CD4-positive, alpha-beta T cell (primary cell): ENCODE data around the gene ZNF521. TPM values are rescaled to one million over a fixed set of nuclear protein-coding genes. Genes with fewer than 3 reads are reported as not detected.

Experiments
- ATAC-seq: fragments of 200-7000 bp; cut with Tn5 transposase; one replicate; pipeline ENCODE4 v1.10.0; 2022; ENCODE audit warnings: mild to moderate bottlenecking; ENCODE audit not compliant: poor library complexity
- CTCF ChIA-PET: fragments of 350-600 bp; sonication (Branson Sonifier 250); formaldehyde crosslinking; loops from one replicate; lab custom pipeline; 2021; ENCODE audit warnings: antibody characterized with exemption, inconsistent platforms; lab: Charles Lee
- POLR2A ChIA-PET: fragments of 350-600 bp; sonication (Branson Sonifier 250); formaldehyde crosslinking; loops from one replicate; lab custom pipeline; 2021; ENCODE audit warnings: antibody characterized with exemption, inconsistent platforms; lab: Charles Lee
- DNase-seq, 14 experiments: peaks; one replicate each; pipeline ENCODE4 v3.0.0-alpha.2; 2013 to 2020; ENCODE audit warnings: mixed read lengths in 2 of 14
- H3K27ac ChIP-seq, 2 donors: one replicate each; pipeline versions ENCODE4 v1.5.1 to v1.7.0; 2013; ENCODE audit warnings: low read length in 2 of 2, low read depth in 1 of 2, mild to moderate bottlenecking in 1 of 2
- H3K27me3 ChIP-seq, 2 experiments: 1 replicate in 1 of 2; 2 replicates in 1 of 2; pipeline versions ENCODE4 v1.6.1 to v1.7.0; 2013; ENCODE audit warnings: low read length in 2 of 2, control low read depth in 1 of 2, mild to moderate bottlenecking in 1 of 2, moderate library complexity in 1 of 2; ENCODE audit not compliant: insufficient read depth in 2 of 2, control insufficient read depth in 1 of 2
- H3K36me3 ChIP-seq: one replicate; pipeline ENCODE4 v1.6.1; 2013; ENCODE audit warnings: low read length, control low read depth; ENCODE audit not compliant: insufficient read depth
- H3K4me1 ChIP-seq: one replicate; pipeline ENCODE4 v1.6.1; 2013; ENCODE audit warnings: low read length, control low read depth; ENCODE audit not compliant: insufficient read depth
- H3K4me3 ChIP-seq: one replicate; pipeline ENCODE4 v1.5.1; 2013; ENCODE audit warnings: mild to moderate bottlenecking, low read length, moderate library complexity
- H3K9me3 ChIP-seq, 2 experiments: 1 replicate in 1 of 2; 2 replicates in 1 of 2; pipeline versions ENCODE4 v1.6.1 to v1.7.0; 2013; ENCODE audit warnings: low read length in 2 of 2, mild to moderate bottlenecking in 2 of 2, control low read depth in 1 of 2, moderate library complexity in 1 of 2; ENCODE audit not compliant: control insufficient read depth in 1 of 2, insufficient read depth in 1 of 2
- H3K27ac Mint-ChIP-seq: one replicate; pipeline ENCODE4 v1.8.0; 2020; ENCODE audit warnings: mixed read lengths
- H3K27me3 Mint-ChIP-seq: one replicate; pipeline ENCODE4 v1.8.0; 2021; ENCODE audit warnings: mixed read lengths
- H3K36me3 Mint-ChIP-seq: one replicate; pipeline ENCODE4 v1.8.0; 2021; ENCODE audit warnings: low read depth, mixed read lengths
- H3K4me1 Mint-ChIP-seq: one replicate; pipeline ENCODE4 v1.8.0; 2021; ENCODE audit warnings: low read depth, mixed read lengths
- H3K4me3 Mint-ChIP-seq: one replicate; pipeline ENCODE4 v1.8.0; 2020; ENCODE audit warnings: mild to moderate bottlenecking, mixed read lengths
- H3K9me3 Mint-ChIP-seq: one replicate; pipeline ENCODE4 v1.8.0; 2020; ENCODE audit warnings: mixed read lengths
- intact Hi-C, 2 experiments: fragments of 100-400 bp; cut with DNase I in 1 of 2; cut with micrococcal nuclease in 1 of 2; formaldehyde crosslinking; loops; one replicate each; pipeline versions ENCODE4 v1.15.1 to v1.9.0; 2023 to 2025; cut with DNase I, micrococcal nuclease
- total RNA-seq, 174 experiments: library from RNA in 2 of 174; stranded (reverse) in 2 of 174; gene quantifications; one replicate each; pipeline ENCODE4 v1.2.3 and lab custom pipeline; 2021 to 2026
- TF ChIP-seq, protein P1 (sequence below): fragments of 200-600 bp; IDR thresholded peaks from one replicate; pipeline ENCODE4 v1.8.0; 2022; ENCODE audit warnings: antibody characterized with exemption, mild to moderate bottlenecking

The ZNF521 gene
- total RNA-seq, 2 experiments from 2014 or later, result not detected

DNA sequence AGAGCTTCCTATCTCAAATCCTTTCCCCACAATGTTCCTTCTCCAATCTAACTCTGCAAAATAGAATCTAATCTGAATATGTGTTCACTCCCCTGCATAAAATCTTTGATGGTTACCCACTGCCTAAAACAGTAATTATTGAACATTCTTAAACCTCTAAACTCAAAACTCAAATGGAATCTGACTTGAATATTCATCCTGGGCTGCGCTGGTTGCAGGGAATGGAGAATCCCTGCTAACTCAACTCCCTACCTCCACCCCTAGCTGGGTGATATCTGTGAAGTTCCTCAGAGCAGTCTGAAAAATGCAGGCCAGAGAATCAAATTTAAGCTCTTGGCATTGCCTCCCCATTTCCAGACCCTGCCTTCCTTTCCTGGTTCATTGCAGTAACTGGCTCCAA, 44.8 kb downstream of the ZNF521 start:
- intact Hi-C loops, result no loop called here
- Histone ChIP-seq H3K4me3 (no peak overlapping the region), H3K4me1 (no peaks in the 10 kb centered on the region), H3K27me3 (peaks cover 0 to 2% of the 10 kb centered on the region in 2 experiments), H3K36me3 (no peaks in the 10 kb centered on the region), H3K27ac (no peak overlapping the region), H3K9me3 (no peaks in the 10 kb centered on the region)
- DNase-seq (no peak), ATAC-seq (no peak)
- Mint-ChIP-seq H3K4me1 (no peaks in the 10 kb centered on the region), H3K27me3 (no peaks in the 10 kb centered on the region), H3K9me3 (no peaks in the 10 kb centered on the region), H3K36me3 (no peaks in the 10 kb centered on the region), H3K27ac (no peak overlapping the region), H3K4me3 (no peak overlapping the region)
- ChIA-PET POLR2A (no interaction called here), CTCF (no interaction called here)
- TF ChIP-seq, protein P1, sequence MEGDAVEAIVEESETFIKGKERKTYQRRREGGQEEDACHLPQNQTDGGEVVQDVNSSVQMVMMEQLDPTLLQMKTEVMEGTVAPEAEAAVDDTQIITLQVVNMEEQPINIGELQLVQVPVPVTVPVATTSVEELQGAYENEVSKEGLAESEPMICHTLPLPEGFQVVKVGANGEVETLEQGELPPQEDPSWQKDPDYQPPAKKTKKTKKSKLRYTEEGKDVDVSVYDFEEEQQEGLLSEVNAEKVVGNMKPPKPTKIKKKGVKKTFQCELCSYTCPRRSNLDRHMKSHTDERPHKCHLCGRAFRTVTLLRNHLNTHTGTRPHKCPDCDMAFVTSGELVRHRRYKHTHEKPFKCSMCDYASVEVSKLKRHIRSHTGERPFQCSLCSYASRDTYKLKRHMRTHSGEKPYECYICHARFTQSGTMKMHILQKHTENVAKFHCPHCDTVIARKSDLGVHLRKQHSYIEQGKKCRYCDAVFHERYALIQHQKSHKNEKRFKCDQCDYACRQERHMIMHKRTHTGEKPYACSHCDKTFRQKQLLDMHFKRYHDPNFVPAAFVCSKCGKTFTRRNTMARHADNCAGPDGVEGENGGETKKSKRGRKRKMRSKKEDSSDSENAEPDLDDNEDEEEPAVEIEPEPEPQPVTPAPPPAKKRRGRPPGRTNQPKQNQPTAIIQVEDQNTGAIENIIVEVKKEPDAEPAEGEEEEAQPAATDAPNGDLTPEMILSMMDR, result no peak

GRCh38 chr18:25306671-25307070, 45.3 kb downstream of the ZNF521 start:
- Histone ChIP-seq H3K9me3 (no peaks in the 10 kb centered on the region), H3K27me3 (peaks cover 0 to 2% of the 10 kb centered on the region in 2 experiments), H3K36me3 (no peaks in the 10 kb centered on the region), H3K4me3 (no peak overlapping the region), H3K27ac (no peak overlapping the region), H3K4me1 (no peaks in the 10 kb centered on the region)
- Mint-ChIP-seq H3K27ac (no peak overlapping the region), H3K9me3 (no peaks in the 10 kb centered on the region), H3K4me1 (no peaks in the 10 kb centered on the region), H3K27me3 (no peaks in the 10 kb centered on the region), H3K4me3 (no peak overlapping the region), H3K36me3 (no peaks in the 10 kb centered on the region)
- TF ChIP-seq, protein P1, result no peak
- ChIA-PET CTCF (no interaction called here), POLR2A (no interaction called here)
- intact Hi-C loops, result no loop called here
- no peak for ATAC-seq
- DNase-seq, result no peak

DNA sequence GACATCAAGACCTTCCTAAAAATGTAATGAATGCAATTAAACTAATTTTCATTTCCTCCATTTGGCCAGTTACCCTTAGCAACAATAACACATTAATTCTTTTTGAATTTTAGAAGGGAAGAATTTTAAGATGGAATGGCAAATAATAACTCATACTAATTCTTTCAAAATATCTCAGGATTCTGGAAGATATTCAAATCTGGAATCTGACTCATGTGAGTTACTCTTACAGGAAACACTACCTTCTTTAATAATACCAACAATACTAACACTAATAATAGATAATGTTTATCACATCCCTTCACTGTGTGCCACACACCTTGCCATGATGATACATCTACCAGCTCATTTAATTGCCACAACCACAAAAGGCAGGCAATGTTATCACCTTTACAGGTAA, 46.4 kb downstream of the ZNF521 start:
- no peaks in the 10 kb centered on the region for H3K4me1 ChIP-seq
- no peaks in the 10 kb centered on the region for H3K4me1 Mint-ChIP-seq
- ChIA-PET CTCF (no interaction called here), POLR2A (no interaction called here)
- no peaks in the 10 kb centered on the region for H3K36me3 Mint-ChIP-seq
- TF ChIP-seq, protein P1, result no peak
- ATAC-seq (no peak), DNase-seq (no peak)
- no peaks in the 10 kb centered on the region for H3K36me3 ChIP-seq
- no peak overlapping the region for H3K27ac ChIP-seq
- H3K4me3 ChIP-seq, result no peak overlapping the region
- no peaks in the 10 kb centered on the region for H3K9me3 Mint-ChIP-seq
- no peaks in the 10 kb centered on the region for H3K9me3 ChIP-seq
- H3K4me3 Mint-ChIP-seq, result no peak overlapping the region
- peaks cover 0 to 2% of the 10 kb centered on the region in 2 experiments for H3K27me3 ChIP-seq
- H3K27me3 Mint-ChIP-seq, result no peaks in the 10 kb centered on the region
- intact Hi-C loops, result no loop called here
- H3K27ac Mint-ChIP-seq, result no peak overlapping the region
